ENCODE data around the gene ZBTB49.

- TF ChIP-seq CTCF (IDR thresholded peaks at IDR 0.05) (no peak), POLR2A (IDR thresholded peaks at IDR 0.05; ENCODE audit: low read depth) (no peak), EP300 (IDR thresholded peaks at IDR 0.05) (no peak), POLR2AphosphoS5 (IDR thresholded peaks at IDR 0.05) (no peak)
Measured at GRCh38 chr4:4330794-4331193, 40.7 kb downstream of the ZBTB49 start.
